Lung (tissue), 12 donors: Measurements from ENCODE around the gene ASB1. TPM values are rescaled to one million over a fixed set of nuclear protein-coding genes. Genes with fewer than 3 reads are reported as not detected.

Experiments used
- ATAC-seq: fragments of 200-7000 bp; cut with Tn5 transposase; one replicate; pipeline ENCODE4 v1.9.1; 2020; ENCODE audit warnings: moderate number of reproducible peaks; ENCODE audit not compliant: insufficient read depth, low FRiP score
- DNase-seq, 3 donors: peaks; one replicate each; pipeline ENCODE4 v3.0.0-alpha.2; 2013 to 2017
- H3K27ac ChIP-seq, 2 donors: one replicate each; pipeline ENCODE4 v1.5.1; 2013; ENCODE audit warnings: mild to moderate bottlenecking in 2 of 2, moderate library complexity in 2 of 2, control low read depth in 1 of 2, inconsistent platforms in 1 of 2, low read depth in 1 of 2, low read length in 1 of 2
- H3K27me3 ChIP-seq, 3 donors: one replicate each; pipeline ENCODE4 v1.5.1; 2013; ENCODE audit warnings: low read length in 2 of 3; ENCODE audit not compliant: control insufficient read depth in 3 of 3, insufficient read depth in 3 of 3
- H3K36me3 ChIP-seq, 4 donors: one replicate each; pipeline ENCODE4 v1.5.1; 2013; ENCODE audit warnings: low read length in 4 of 4, mild to moderate bottlenecking in 1 of 4, moderate library complexity in 1 of 4; ENCODE audit not compliant: control insufficient read depth in 4 of 4, insufficient read depth in 4 of 4
- H3K4me1 ChIP-seq, 5 donors: one replicate each; pipeline ENCODE4 v1.5.1; 2013; ENCODE audit warnings: low read length in 5 of 5, mild to moderate bottlenecking in 2 of 5, moderate library complexity in 1 of 5; ENCODE audit not compliant: control insufficient read depth in 5 of 5, insufficient read depth in 5 of 5
- H3K4me3 ChIP-seq: one replicate; pipeline ENCODE4 v1.5.1; 2013; ENCODE audit warnings: mild to moderate bottlenecking, control low read depth, moderate library complexity
- H3K9ac ChIP-seq, 2 donors: one replicate each; pipeline ENCODE4 v1.5.1; 2013; ENCODE audit warnings: low read length in 2 of 2, control low read depth in 1 of 2; ENCODE audit not compliant: insufficient read depth in 1 of 2
- H3K9me3 ChIP-seq, 4 donors: one replicate each; pipeline ENCODE4 v1.5.1; 2013; ENCODE audit warnings: low read length in 3 of 4, mild to moderate bottlenecking in 1 of 4, moderate library complexity in 1 of 4; ENCODE audit not compliant: control insufficient read depth in 4 of 4, insufficient read depth in 3 of 4
- WGBS, 2 donors: extraction: QIAGEN DNeasy Blood & Tissue Kit; methylation state at CpG; one replicate each; pipeline ENCODE4 v1.1.7; 2013; 5-methylcytosine and 5-hydroxymethylcytosine counted together
- polyA plus RNA-seq, 2 donors: library from polyadenylated mRNA; stranded (reverse); fragments of 200-250 nt; gene quantifications; one replicate each; pipeline ENCODE4 v1.2.1, GENCODE V29; 2013
- total RNA-seq, 2 donors: library from RNA; depleted of rRNA in 1 of 2; stranded (reverse); fragments of >200 nt in 1 of 2; gene quantifications; one replicate each; pipeline ENCODE4 v1.2.1, GENCODE V29; 2014 to 2021
- TF ChIP-seq, protein P1 (sequence below): IDR thresholded peaks from 2 replicates; pipeline ENCODE4 v1.5.1; 2012; ENCODE audit warnings: mild to moderate bottlenecking; ENCODE audit errors: control extremely low read depth, extremely low read depth
- donor health status: control.
- donor health status: control.
- donor health status: Bipolar disorder and iron deficiency.
- donor health status: healthy.
- donor health status: DM: yes; HTN: yes; CAD: no.

ASB1 gene
- total and polyA plus RNA-seq, 4 donors: 17.7 to 34.9 (median 20.6) TPM

- no peaks in the 10 kb centered on the region for H3K36me3 ChIP-seq
- WGBS, 2 donors: 92 to 94% methylated on average over 22 of the region's 22 CpGs
- no peak overlapping the region for H3K4me3 ChIP-seq
- H3K27me3 ChIP-seq: no peaks in the 10 kb centered on the region
- H3K4me1 ChIP-seq: peaks cover 0 to 4% (median 0%) of the 10 kb centered on the region in 5 donors
- no peak overlapping the region for H3K27ac ChIP-seq
- TF ChIP-seq, protein P1, sequence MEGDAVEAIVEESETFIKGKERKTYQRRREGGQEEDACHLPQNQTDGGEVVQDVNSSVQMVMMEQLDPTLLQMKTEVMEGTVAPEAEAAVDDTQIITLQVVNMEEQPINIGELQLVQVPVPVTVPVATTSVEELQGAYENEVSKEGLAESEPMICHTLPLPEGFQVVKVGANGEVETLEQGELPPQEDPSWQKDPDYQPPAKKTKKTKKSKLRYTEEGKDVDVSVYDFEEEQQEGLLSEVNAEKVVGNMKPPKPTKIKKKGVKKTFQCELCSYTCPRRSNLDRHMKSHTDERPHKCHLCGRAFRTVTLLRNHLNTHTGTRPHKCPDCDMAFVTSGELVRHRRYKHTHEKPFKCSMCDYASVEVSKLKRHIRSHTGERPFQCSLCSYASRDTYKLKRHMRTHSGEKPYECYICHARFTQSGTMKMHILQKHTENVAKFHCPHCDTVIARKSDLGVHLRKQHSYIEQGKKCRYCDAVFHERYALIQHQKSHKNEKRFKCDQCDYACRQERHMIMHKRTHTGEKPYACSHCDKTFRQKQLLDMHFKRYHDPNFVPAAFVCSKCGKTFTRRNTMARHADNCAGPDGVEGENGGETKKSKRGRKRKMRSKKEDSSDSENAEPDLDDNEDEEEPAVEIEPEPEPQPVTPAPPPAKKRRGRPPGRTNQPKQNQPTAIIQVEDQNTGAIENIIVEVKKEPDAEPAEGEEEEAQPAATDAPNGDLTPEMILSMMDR: no peak
- no peak overlapping the region for H3K9ac ChIP-seq
- DNase-seq: no peak
- no peak for ATAC-seq
- H3K9me3 ChIP-seq: no peaks in the 10 kb centered on the region
Observed at GRCh38 chr2:238465487-238466242, 38.9 kb downstream of the ASB1 start.

DNA sequence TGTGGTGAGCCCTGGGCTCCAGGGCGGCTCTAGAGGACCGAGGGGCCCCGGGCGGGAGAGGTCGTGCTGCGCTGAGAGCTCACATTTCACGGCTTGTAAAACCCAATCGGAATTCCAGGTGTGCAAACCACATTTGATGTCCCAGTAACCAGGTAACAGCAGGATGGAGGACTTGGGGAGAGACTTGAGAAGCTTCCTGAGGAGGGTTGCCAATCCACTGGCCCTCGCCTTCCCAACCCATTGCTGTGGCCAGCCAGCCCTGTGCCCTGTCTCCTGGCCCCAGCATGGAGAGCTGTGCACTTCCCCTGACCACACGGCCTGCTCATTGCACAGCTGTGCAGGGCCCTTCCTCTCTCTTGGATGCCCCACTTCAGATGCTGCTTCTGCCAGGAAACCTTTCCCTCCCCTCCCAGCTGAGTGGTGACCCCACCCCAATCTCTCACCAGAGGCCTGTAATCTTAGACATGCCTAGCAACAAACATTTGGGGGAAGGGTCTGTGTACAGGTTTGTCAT lies 39.6 kb downstream of the ASB1 start:
- TF ChIP-seq, protein P1: no peak
- Histone ChIP-seq H3K4me3 (no peak overlapping the region), H3K4me1 (peaks cover 0 to 4% (median 0%) of the 10 kb centered on the region in 5 donors), H3K9me3 (no peaks in the 10 kb centered on the region), H3K27ac (no peak overlapping the region), H3K36me3 (no peaks in the 10 kb centered on the region), H3K27me3 (no peaks in the 10 kb centered on the region), H3K9ac (no peak overlapping the region)
- WGBS, 2 donors: 70 to 74% methylated on average over 10 of the region's 10 CpGs
- DNase-seq (peak; percentile 39 to 63 (median 60)), ATAC-seq (no peak)

GRCh38 chr2:238467062-238467461 lies 40.3 kb downstream of the ASB1 start:
- Histone ChIP-seq H3K4me1 (peaks cover 0 to 4% (median 0%) of the 10 kb centered on the region in 5 donors), H3K9ac (no peak overlapping the region), H3K27ac (no peak overlapping the region), H3K36me3 (no peaks in the 10 kb centered on the region), H3K4me3 (no peak overlapping the region), H3K27me3 (no peaks in the 10 kb centered on the region), H3K9me3 (no peaks in the 10 kb centered on the region)
- ATAC-seq (no peak), DNase-seq (no peak)
- TF ChIP-seq, protein P1: no peak
- WGBS, 2 donors: 87 to 91% methylated on average over 4 of the region's 4 CpGs
